GM12891 (cell line): ENCODE measurements around the gene ADTRP.
"Not testable (repeated sequence)": the region's sequence is repeated elsewhere in the genome, so short reads cannot be mapped to it uniquely, and the experiment has no call there.

Source experiments
- DNase-seq: peaks from one replicate; pipeline ENCODE4 v3.0.0; 2011; ENCODE audit warnings: low spot score; ENCODE audit not compliant: insufficient read length
- FAIRE-seq: peaks from 2 replicates; lab custom pipeline; 2011; peaks lifted over from hg19 to GRCh38; lab: Jason Lieb, UNC
- PAX5 ChIP-seq: IDR thresholded peaks from 2 replicates; pipeline ENCODE4 v1.6.1; 2011; ENCODE audit warnings: low read length, moderate library complexity, mild to moderate bottlenecking; ENCODE audit not compliant: insufficient read depth, severe bottlenecking
- POLR2A ChIP-seq: IDR thresholded peaks from 2 replicates; pipeline ENCODE4 v1.6.1; 2011; ENCODE audit warnings: low read depth, low read length, control low read depth
- POLR2AphosphoS5 ChIP-seq: IDR thresholded peaks from 2 replicates; pipeline ENCODE4 v1.6.1; 2011; ENCODE audit warnings: low read depth, low read length, control low read depth
- POU2F2 ChIP-seq: IDR thresholded peaks from 2 replicates; pipeline ENCODE4 v1.6.1; 2011; ENCODE audit warnings: low read depth, mild to moderate bottlenecking, control low read depth, low read length, moderate library complexity
- SPI1 ChIP-seq: IDR thresholded peaks from 2 replicates; pipeline ENCODE4 v1.6.1; 2011; ENCODE audit warnings: low read depth, low read length, control low read depth
- TAF1 ChIP-seq: IDR thresholded peaks from 2 replicates; pipeline ENCODE4 v1.6.1; 2011; ENCODE audit warnings: low read depth, low read length, control low read depth

Gene ADTRP

DNA sequence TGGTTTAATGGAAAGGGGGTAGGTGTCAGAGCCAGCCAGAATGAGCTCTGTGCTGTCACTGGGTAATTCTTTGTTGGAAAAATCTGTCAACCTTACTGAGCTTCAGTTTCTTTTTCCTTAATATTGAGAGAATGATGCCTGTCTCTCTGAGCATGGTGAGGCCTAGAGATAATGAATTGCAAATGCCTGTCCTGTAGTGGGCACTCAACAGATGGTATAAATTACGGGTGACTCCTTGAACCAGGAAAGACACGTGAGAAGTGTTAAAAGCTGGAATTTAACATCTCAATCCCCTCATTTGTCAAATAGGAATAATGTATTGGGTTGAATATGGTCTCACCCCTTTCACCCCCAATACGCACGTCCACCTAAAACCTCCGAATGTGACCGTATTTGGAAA, 74.9 kb downstream of the ADTRP start:
- DNase-seq (no peak), FAIRE-seq (no peak)
- TF ChIP-seq SPI1 = no peak
- TF ChIP-seq POLR2A = no peak
- no peak for TF ChIP-seq POU2F2
- TF ChIP-seq TAF1 = no peak
- TF ChIP-seq PAX5 = no peak
- TF ChIP-seq POLR2AphosphoS5 = no peak

DNA sequence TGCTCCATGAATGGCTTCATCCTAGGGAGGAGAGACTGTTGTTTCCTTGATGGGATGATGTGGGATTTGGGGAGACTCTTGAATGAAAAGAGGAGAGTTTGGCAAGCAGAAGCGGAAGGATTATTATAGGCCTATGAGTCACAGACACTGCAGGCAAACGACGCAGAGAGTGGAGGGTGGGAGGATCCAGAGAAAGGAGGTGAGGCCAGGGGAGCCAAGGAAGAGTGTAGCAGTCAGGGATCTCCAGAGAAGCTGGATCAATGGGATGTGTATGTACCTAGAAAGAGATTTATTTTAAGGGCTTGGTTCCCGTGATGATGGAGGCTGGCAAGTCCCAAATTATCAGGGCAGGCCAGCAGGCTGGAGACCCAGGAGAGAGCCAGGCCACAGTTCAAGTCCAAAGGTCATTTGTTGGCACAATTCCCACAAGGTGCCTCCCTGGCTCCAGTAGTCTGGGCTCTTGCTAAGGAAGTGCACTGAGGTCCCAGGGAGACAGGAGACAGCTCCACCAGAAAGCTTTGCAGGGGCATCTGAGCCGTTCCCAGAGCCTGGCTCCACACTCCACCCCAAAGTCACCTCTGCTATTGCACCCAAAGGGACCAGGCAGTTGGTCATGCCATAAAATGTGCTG, 76.0 kb downstream of the ADTRP start:
- TF ChIP-seq POU2F2 = no peak
- no peak for TF ChIP-seq POLR2A
- no peak for TF ChIP-seq POLR2AphosphoS5
- no peak for TF ChIP-seq TAF1
- no peak for TF ChIP-seq PAX5
- TF ChIP-seq SPI1 = no peak
- no peak for DNase-seq
- no peak for FAIRE-seq

DNA sequence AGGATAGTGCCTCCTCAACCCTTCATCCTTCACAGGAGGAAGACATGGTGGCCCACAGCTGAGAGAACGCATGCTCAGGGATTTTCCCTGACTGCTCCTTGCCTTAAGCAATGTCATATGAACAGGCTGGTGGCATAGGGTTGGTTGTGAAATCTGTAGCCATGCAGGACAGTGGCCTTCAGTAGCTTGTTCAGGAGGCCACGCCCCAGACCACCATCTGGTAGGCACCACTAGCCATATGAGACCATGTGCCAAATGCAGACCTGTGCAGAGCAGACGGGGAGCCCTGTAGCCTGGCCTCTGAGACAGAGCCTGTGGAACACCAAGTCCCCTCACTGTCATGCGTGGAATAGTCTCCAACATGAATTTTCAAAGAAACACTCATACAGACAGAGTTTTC, 76.5 kb downstream of the ADTRP start:
- TF ChIP-seq POLR2A (no peak), SPI1 (no peak), TAF1 (no peak), POU2F2 (no peak), PAX5 (no peak), POLR2AphosphoS5 (no peak)
- DNase-seq (no peak), FAIRE-seq (peak; percentile 54)

DNA sequence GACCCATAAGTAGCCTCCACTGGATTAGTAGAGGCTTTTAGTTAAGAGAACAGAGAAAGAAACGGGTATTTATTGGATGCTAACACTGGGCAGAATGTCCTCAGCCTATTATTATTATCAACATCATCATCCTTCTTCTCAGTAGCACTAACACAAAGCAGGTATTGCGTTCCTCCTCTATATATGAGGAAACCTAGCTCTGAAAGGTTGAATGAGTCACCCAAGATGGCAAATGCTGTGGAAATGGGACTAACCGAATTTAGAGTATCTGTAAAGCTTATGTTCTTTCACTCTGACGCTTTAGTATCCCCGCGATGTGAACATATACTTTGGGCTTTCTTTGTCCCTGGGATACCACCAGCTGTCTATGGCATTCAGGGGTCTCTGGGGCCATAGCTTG, 77.0 kb downstream of the ADTRP start:
- TF ChIP-seq POLR2A (no peak), POLR2AphosphoS5 (no peak), SPI1 (no peak), TAF1 (no peak), POU2F2 (no peak), PAX5 (no peak)
- DNase-seq = no peak
- no peak for FAIRE-seq

DNA sequence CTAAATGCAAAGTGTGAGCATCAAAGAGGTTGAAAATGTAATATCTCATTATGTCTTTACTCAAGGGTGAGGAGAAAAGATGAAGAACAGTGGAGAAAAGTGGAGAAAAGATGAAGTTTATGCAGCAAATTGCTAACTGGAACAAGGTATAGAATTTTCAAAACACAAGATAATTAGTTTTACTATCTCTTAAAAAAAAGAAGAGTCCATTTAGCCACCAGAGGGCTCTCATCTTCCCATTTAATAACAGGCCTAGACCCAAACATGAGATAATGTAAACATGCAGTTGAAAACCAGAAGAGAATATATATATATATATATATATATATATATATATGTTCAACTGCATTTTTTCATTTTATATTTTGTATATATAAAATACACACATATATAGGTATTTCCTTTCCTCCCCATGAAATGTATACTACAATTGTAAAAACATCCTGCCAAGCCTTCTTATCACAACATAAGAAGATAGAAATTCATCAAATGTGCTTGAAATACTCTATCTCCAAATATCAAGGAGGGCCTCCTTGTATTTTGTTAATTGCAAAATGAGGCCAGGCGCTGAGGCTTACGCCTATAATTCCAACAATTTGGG, 78.4 kb downstream of the ADTRP start:
- no peak for FAIRE-seq
- no peak for TF ChIP-seq POLR2A
- no peak for TF ChIP-seq POU2F2
- TF ChIP-seq PAX5 = no peak
- TF ChIP-seq POLR2AphosphoS5 = no peak
- no peak for TF ChIP-seq SPI1
- TF ChIP-seq TAF1 = no peak
- DNase-seq = no peak

DNA sequence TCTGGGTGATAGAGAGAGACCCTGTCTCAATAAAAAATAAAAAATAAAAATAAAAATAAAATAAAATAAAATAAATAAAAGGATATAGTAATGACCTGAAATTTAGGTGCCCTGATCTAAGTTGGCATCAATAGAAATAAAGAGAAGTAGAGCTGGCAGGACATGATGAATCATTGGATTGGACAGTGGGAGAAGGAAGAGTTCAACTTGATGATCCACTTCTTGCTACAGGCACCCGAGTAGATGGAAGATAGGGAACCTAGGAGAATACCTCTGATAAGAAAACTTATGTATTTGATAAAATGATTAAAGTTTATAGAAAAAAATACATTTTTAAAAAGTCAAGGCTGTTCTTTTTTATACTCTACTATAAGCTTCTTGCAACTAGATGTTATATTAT, 79.0 kb downstream of the ADTRP start:
- TF ChIP-seq POLR2AphosphoS5 = no peak
- TF ChIP-seq TAF1 = no peak
- no peak for TF ChIP-seq POLR2A
- no peak for TF ChIP-seq PAX5
- no peak for TF ChIP-seq POU2F2
- TF ChIP-seq SPI1 = no peak
- no peak for FAIRE-seq
- DNase-seq = no peak

DNA sequence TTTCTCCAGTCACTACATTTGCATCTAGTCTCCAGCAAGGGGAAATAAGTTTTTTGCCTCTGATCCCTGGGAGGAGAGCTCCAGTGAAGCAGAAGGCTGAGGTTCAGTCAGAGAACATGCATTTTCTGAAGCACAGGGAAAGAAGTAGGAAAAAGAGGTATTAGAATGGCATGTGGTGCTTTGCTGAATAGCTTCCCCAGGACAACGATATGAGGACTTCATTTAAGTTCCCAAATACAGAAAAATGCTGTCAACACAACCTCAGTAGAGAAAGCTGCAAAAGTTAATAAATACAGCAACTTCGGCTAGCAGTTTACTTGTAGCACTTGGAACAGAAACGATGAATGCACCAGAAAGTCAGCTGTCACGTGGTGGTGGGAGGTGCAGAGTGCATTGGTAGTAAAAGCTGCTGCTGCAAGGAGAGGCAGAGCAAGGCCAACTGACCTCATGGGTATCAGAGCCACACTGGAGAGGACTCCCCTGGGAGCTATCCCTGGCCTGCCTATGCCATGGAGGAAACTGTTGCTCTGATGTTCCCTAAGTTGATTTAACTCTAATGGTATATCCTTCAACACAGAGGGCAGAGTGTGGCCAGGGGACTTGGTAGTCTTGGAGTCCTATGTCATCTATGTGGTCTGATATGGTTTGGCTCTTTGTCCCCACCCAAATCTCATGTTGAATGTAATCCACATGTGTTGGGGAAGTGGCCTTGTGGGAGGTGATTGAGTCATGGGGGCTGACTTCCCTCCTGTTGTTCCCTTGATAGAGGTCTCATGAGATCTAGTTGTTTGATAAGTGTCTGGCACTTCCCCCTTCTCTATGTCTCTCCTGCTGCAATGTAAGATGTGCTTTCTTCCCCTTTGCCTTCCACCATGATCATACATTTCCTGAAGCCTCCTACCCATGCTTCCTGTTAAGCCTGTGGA, 85.9 kb downstream of the ADTRP start:
- TF ChIP-seq PAX5 = no peak
- no peak for TF ChIP-seq POU2F2
- TF ChIP-seq POLR2A = no peak
- TF ChIP-seq TAF1 = no peak
- TF ChIP-seq POLR2AphosphoS5 = no peak
- TF ChIP-seq SPI1 = no peak
- no peak for DNase-seq
- FAIRE-seq = no peak

DNA sequence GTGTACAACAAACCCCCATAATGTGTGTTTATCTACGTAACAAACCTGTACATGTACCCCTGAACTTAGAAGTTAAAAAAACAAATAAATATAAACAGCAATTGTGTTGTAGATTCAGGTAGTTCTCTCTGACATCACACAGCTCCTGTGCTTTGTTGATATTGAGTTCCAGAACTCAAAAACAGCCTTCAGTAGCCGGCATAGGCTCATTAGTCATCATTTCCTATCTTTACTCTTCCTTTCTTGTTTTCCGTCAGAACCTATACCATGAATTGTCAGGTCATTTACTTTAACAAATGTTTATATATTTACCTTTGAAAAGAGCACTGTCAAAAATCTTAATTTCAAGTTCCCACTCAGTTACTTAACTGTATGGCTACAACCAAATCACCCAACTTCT, 88.8 kb downstream of the ADTRP start:
- TF ChIP-seq SPI1 = no peak
- TF ChIP-seq POU2F2 = no peak
- TF ChIP-seq POLR2AphosphoS5 = no peak
- no peak for TF ChIP-seq PAX5
- no peak for TF ChIP-seq TAF1
- no peak for TF ChIP-seq POLR2A
- FAIRE-seq = peak; percentile 9
- no peak for DNase-seq

DNA sequence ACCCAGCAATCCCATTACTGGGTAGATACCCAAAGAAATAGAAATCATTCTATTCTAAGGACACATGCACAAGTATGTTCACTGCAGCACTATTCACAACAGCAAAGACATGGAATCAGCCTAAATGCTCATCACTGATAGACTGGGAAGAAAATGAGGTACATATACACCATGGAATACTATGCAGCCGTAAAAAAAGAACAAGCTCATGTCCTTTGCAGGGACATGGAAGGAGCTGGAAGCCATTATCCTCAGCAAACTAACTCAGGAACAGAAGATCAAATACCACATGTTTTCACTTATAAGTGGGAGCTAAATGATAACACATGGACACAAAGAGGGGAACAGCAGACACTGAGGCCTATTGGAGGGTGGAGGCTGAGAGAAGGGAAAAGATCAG, 89.2 kb downstream of the ADTRP start:
- not testable (repeated sequence) for FAIRE-seq, DNase-seq

DNA sequence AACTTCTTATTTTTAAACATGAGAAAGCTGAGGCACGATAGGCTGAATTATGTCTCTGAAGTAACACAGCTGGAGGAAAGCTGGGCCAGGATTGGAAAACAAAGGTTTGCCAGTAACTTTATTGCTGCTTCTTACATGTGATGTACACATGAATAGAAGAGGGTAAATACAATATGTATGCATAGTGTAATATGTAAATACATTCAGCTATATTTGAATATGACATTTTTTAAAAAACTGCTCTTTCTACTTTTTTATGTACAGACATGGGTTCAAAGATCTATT, 90.2 kb downstream of the ADTRP start:
- no peak for TF ChIP-seq PAX5
- TF ChIP-seq POLR2AphosphoS5 = no peak
- DNase-seq (no peak), FAIRE-seq (no peak)
